ENCODE data around the gene FEM1A.

- TF ChIP-seq POLR2A (IDR thresholded peaks at IDR 0.05; ENCODE audit: low read depth, low read length): no peak
- TF ChIP-seq CTCF (IDR thresholded peaks at IDR 0.05; ENCODE audit: extremely low read depth in 1 of 2, insufficient read depth in 1 of 2, low read depth in 1 of 2, low read length in 2 of 2): no peak
- TF ChIP-seq POLR2AphosphoS5 (IDR thresholded peaks at IDR 0.05; ENCODE audit: insufficient read depth, low read depth, low read length): no peak
- TF ChIP-seq EZH2 (IDR thresholded peaks at IDR 0.05; ENCODE audit: borderline replicate concordance, low read depth, low read length, severe bottlenecking): no peak
- no peak for TF ChIP-seq GATA2 (IDR thresholded peaks at IDR 0.05; ENCODE audit: insufficient read depth, insufficient read length, low read depth, low read length)
- no peak for TF ChIP-seq FOS (IDR thresholded peaks at IDR 0.05; ENCODE audit: borderline replicate concordance, insufficient read depth, low read length)
- TF ChIP-seq JUN (IDR thresholded peaks at IDR 0.05; ENCODE audit: borderline replicate concordance, insufficient read depth, insufficient read length, low read depth): no peak
These were observed 33.5 kb upstream of the FEM1A start for GRCh38 chr19:4758082-4758481.

Data from endothelial cell of umbilical vein (primary cell).